ENCODE results near the gene FNIP2.

FNIP2 gene

GRCh38 chr4:158776106-158776505 is 7.3 kb downstream of the FNIP2 start:
- TF ChIP-seq RAD21 (IDR thresholded peaks at IDR 0.05; ENCODE audit: low read depth) (no peak), CREB1 (IDR thresholded peaks at IDR 0.05; ENCODE audit: low read depth) (no peak), CEBPB (IDR thresholded peaks at IDR 0.05) (no peak), NFIC (IDR thresholded peaks at IDR 0.05) (no peak), ZBTB7A (IDR thresholded peaks at IDR 0.05; ENCODE audit: low read depth) (no peak), TAF1 (IDR thresholded peaks at IDR 0.05; ENCODE audit: low read depth) (no peak), EP300 (IDR thresholded peaks at IDR 0.05; ENCODE audit: borderline replicate concordance) (no peak), REST (IDR thresholded peaks at IDR 0.05; ENCODE audit: low read depth) (no peak), TCF12 (IDR thresholded peaks at IDR 0.05; ENCODE audit: low read depth) (no peak), YY1 (IDR thresholded peaks at IDR 0.05; ENCODE audit: low read depth) (no peak), USF1 (IDR thresholded peaks at IDR 0.05) (no peak), EGR1 (IDR thresholded peaks at IDR 0.05) (no peak), MAX (IDR thresholded peaks at IDR 0.05) (no peak), TEAD4 (IDR thresholded peaks at IDR 0.05) (no peak), FOXM1 (IDR thresholded peaks at IDR 0.05; ENCODE audit: borderline replicate concordance, low read depth) (no peak)

GRCh38 chr4:158777423-158778155 is 8.8 kb downstream of the FNIP2 start:
- TF ChIP-seq MAX (IDR thresholded peaks at IDR 0.05) (no peak), EP300 (IDR thresholded peaks at IDR 0.05; ENCODE audit: borderline replicate concordance) (no peak), USF1 (IDR thresholded peaks at IDR 0.05) (no peak), FOXM1 (IDR thresholded peaks at IDR 0.05; ENCODE audit: borderline replicate concordance, low read depth) (no peak), YY1 (IDR thresholded peaks at IDR 0.05; ENCODE audit: low read depth) (no peak)

- TF ChIP-seq TCF12 (IDR thresholded peaks at IDR 0.05; ENCODE audit: low read depth), result no peak
- no peak for TF ChIP-seq NFIC (IDR thresholded peaks at IDR 0.05)
- TF ChIP-seq REST (IDR thresholded peaks at IDR 0.05; ENCODE audit: low read depth), result no peak
- TF ChIP-seq EGR1 (IDR thresholded peaks at IDR 0.05), result no peak
- TF ChIP-seq YY1 (IDR thresholded peaks at IDR 0.05; ENCODE audit: low read depth), result no peak
- TF ChIP-seq FOXM1 (IDR thresholded peaks at IDR 0.05; ENCODE audit: borderline replicate concordance, low read depth), result no peak
These were observed 9.4 kb downstream of the FNIP2 start for GRCh38 chr4:158778156-158778711.

GRCh38 chr4:158778712-158779111 is 9.9 kb downstream of the FNIP2 start:
- no peak for TF ChIP-seq RAD21 (IDR thresholded peaks at IDR 0.05; ENCODE audit: low read depth)
- no peak for TF ChIP-seq YY1 (IDR thresholded peaks at IDR 0.05; ENCODE audit: low read depth)
- no peak for TF ChIP-seq CREB1 (IDR thresholded peaks at IDR 0.05; ENCODE audit: low read depth)
- TF ChIP-seq EP300 (IDR thresholded peaks at IDR 0.05; ENCODE audit: borderline replicate concordance), result no peak
- no peak for TF ChIP-seq ZBTB7A (IDR thresholded peaks at IDR 0.05; ENCODE audit: low read depth)
- TF ChIP-seq TEAD4 (IDR thresholded peaks at IDR 0.05), result no peak
- no peak for TF ChIP-seq MAX (IDR thresholded peaks at IDR 0.05)
- TF ChIP-seq USF1 (IDR thresholded peaks at IDR 0.05), result no peak
- no peak for TF ChIP-seq REST (IDR thresholded peaks at IDR 0.05; ENCODE audit: low read depth)
- TF ChIP-seq NFIC (IDR thresholded peaks at IDR 0.05), result no peak
- no peak for TF ChIP-seq TCF12 (IDR thresholded peaks at IDR 0.05; ENCODE audit: low read depth)
- no peak for TF ChIP-seq EGR1 (IDR thresholded peaks at IDR 0.05)
- no peak for TF ChIP-seq FOXM1 (IDR thresholded peaks at IDR 0.05; ENCODE audit: borderline replicate concordance, low read depth)
- no peak for TF ChIP-seq TAF1 (IDR thresholded peaks at IDR 0.05; ENCODE audit: low read depth)
